Adrenal gland (tissue), 12 donors: ENCODE data around the gene NPY. TPM values are rescaled to one million over a fixed set of nuclear protein-coding genes. Genes with fewer than 3 reads are reported as not detected.

Experiments used
- DNase-seq, 7 donors: peaks; one replicate each; pipeline ENCODE4 v3.0.0-alpha.2; 2019 to 2020
- H3K27ac ChIP-seq, 5 donors: fragments of 200-600 bp; sonication (generic) in 4 of 5; 1 replicate in 3 of 5; 2 replicates in 2 of 5; pipeline versions ENCODE4 v1.5.1 to v1.8.0; 2016 to 2020; ENCODE audit warnings: mild to moderate bottlenecking in 1 of 5
- H3K27me3 ChIP-seq: fragments of 200-600 bp; 2 replicates; pipeline ENCODE4 v1.8.0; 2021
- H3K36me3 ChIP-seq, 2 donors: fragments of 200-600 bp; replicated peaks in 1 of 2; 1 replicate in 1 of 2; 2 replicates in 1 of 2; pipeline versions ENCODE4 v1.5.1 to v1.8.0; 2018 to 2022
- H3K4me1 ChIP-seq, 2 donors: fragments of 200-600 bp; replicated peaks in 1 of 2; 1 replicate in 1 of 2; 2 replicates in 1 of 2; pipeline versions ENCODE4 v1.5.1 to v1.8.0; 2018 to 2021
- H3K4me3 ChIP-seq, 4 donors: fragments of 200-600 bp; sonication (generic) in 3 of 4; one replicate each; pipeline ENCODE4 v1.5.1; 2016 to 2018
- H3K9me3 ChIP-seq, 3 donors: fragments of 200-600 bp; sonication (generic) in 1 of 3; replicated peaks in 1 of 3; 1 replicate in 2 of 3; 2 replicates in 1 of 3; pipeline versions ENCODE4 v1.5.1 to v1.8.0; 2016 to 2021
- CTCF ChIP-seq, 6 experiments: fragments of 450-650 bp in 4 of 6; fragments of 200-600 bp in 2 of 6; sonication (generic) in 1 of 6; IDR thresholded peaks; 1 replicate in 5 of 6; 2 replicates in 1 of 6; pipeline versions ENCODE4 v1.5.1 to v1.8.0; 2016 to 2021; ENCODE audit warnings: antibody characterized with exemption in 6 of 6, mild to moderate bottlenecking in 2 of 6, moderate library complexity in 1 of 6
- POLR2A ChIP-seq, 2 donors: fragments of 450-650 bp; IDR thresholded peaks; one replicate each; pipeline ENCODE4 v1.6.1; 2017; ENCODE audit warnings: antibody characterized with exemption in 2 of 2, mild to moderate bottlenecking in 2 of 2, moderate library complexity in 1 of 2
- WGBS, 4 donors: extraction: QIAGEN DNeasy Blood & Tissue Kit in 2 of 4; methylation state at CpG; one replicate each; pipeline versions ENCODE4 v1.1.5 to v1.1.7; 2013 to 2017; 5-methylcytosine and 5-hydroxymethylcytosine counted together
- intact Hi-C, 2 donors: fragments of 100-400 bp; cut with DNase I; formaldehyde crosslinking; loops; one replicate each; pipeline versions ENCODE4 v1.14.1 to v1.15.0; 2022 to 2023
- polyA plus RNA-seq, 3 donors: library from polyadenylated mRNA; stranded (reverse); fragments of 200-250 nt in 2 of 3; fragments of 350-450 nt in 1 of 3; fragmentation: Illumina TruSeq in 1 of 3; extraction: RNeasy Lipid Tissue Mini Kit (QIAGEN cat#74804) in 1 of 3; gene quantifications; one replicate each; pipeline ENCODE4 v1.2.3, GENCODE V29; 2013 to 2014
- total RNA-seq, 9 donors: library from RNA; depleted of rRNA in 4 of 9; stranded (reverse); fragments of >200 nt in 4 of 9; fragments of 120-200 nt in 1 of 9; fragmentation: NEBNext Ultra II Directional in 1 of 9; extraction: Animal tissue kit (Norgen Biotek cat#: 25700) in 1 of 9; gene quantifications; one replicate each; pipeline versions ENCODE4 v1.1.0 to v1.2.4, GENCODE V29; 2013 to 2023
- donor health status: healthy with polysubstance abuse.
- donor health status: Bipolar disorder and iron deficiency.
- donor health status: DM: yes; HTN: yes; CAD: no.
- donor health status: DM: no; HTN: no; CAD: no.
- donor health status: DM: no; HTN: no; CAD: no.
- donor health status: DM: yes; HTN: yes; CAD: no.

NPY gene
- total and polyA plus RNA-seq, 12 donors: 1.3 to 268 (median 14.2) TPM; not detected in 2

GRCh38 chr7:24290004-24290641 is 6.1 kb downstream of the NPY start:
- 19 to 28% (median 26%) methylated on average over 5 of the region's 5 CpGs for WGBS, 4 donors
- no peaks in the 10 kb centered on the region for H3K4me1 ChIP-seq
- no peak for TF ChIP-seq POLR2A (IDR thresholded peaks at IDR 0.05)
- TF ChIP-seq CTCF (IDR thresholded peaks at IDR 0.05): peak in 3 of 6 experiments; percentile 27 to 38 (median 31)
- no peaks in the 10 kb centered on the region for H3K36me3 ChIP-seq
- no peak overlapping the region for H3K27ac ChIP-seq
- peak in 1 of 7 donors; percentile 2 for DNase-seq
- peaks cover 18% of the 10 kb centered on the region for H3K27me3 ChIP-seq
- intact Hi-C loops: no loop called here
- no peak overlapping the region for H3K4me3 ChIP-seq
- no peaks in the 10 kb centered on the region for H3K9me3 ChIP-seq

- no peak for TF ChIP-seq POLR2A (IDR thresholded peaks at IDR 0.05)
- no peak for TF ChIP-seq CTCF (IDR thresholded peaks at IDR 0.05)
- DNase-seq: no peak
- H3K4me1 ChIP-seq: no peaks in the 10 kb centered on the region
- 51 to 60% (median 53%) methylated on average over 7 of the region's 7 CpGs for WGBS, 4 donors
- H3K36me3 ChIP-seq: no peaks in the 10 kb centered on the region
- intact Hi-C loops: no loop called here
- no peak overlapping the region for H3K27ac ChIP-seq
- H3K4me3 ChIP-seq: no peak overlapping the region
- no peaks in the 10 kb centered on the region for H3K9me3 ChIP-seq
- peaks cover 9% of the 10 kb centered on the region for H3K27me3 ChIP-seq
Observed at GRCh38 chr7:24291271-24291670, 7.3 kb downstream of the NPY start.

GRCh38 chr7:24297362-24297761 is 13.4 kb downstream of the NPY start:
- DNase-seq: no peak
- WGBS, 4 donors: 59 to 73% (median 70%) methylated on average over 3 of the region's 3 CpGs
- H3K9me3 ChIP-seq: no peaks in the 10 kb centered on the region
- H3K27ac ChIP-seq: no peak overlapping the region
- no peak for TF ChIP-seq POLR2A (IDR thresholded peaks at IDR 0.05)
- TF ChIP-seq CTCF (IDR thresholded peaks at IDR 0.05): no peak
- no peaks in the 10 kb centered on the region for H3K4me1 ChIP-seq
- H3K36me3 ChIP-seq: no peaks in the 10 kb centered on the region
- H3K27me3 ChIP-seq: no peaks in the 10 kb centered on the region
- intact Hi-C loops: no loop called here
- H3K4me3 ChIP-seq: no peak overlapping the region

- TF ChIP-seq CTCF (IDR thresholded peaks at IDR 0.05): no peak
- no peak for TF ChIP-seq POLR2A (IDR thresholded peaks at IDR 0.05)
- Histone ChIP-seq H3K27me3 (no peaks in the 10 kb centered on the region), H3K27ac (no peak overlapping the region), H3K36me3 (no peaks in the 10 kb centered on the region), H3K4me1 (no peaks in the 10 kb centered on the region), H3K9me3 (no peaks in the 10 kb centered on the region), H3K4me3 (no peak overlapping the region)
- intact Hi-C loops: no loop called here
- DNase-seq: no peak
Observed at GRCh38 chr7:24298696-24299095, 14.7 kb downstream of the NPY start.
